Stimulated activated CD4-positive, alpha-beta T cell treated with anti-CD3 and anti-CD28 coated beads, Interleukin-4, amount 100 ng/mL, for 4 hours (primary cell): ENCODE measurements around the gene SERPINI1.

ENCODE experiments used
- DNase-seq, 2 experiments: peaks; one replicate each; pipeline ENCODE4 v3.0.0-alpha.2; 2020

SERPINI1 gene

GRCh38 chr3:167854846-167855245 lies 119.3 kb downstream of the SERPINI1 start:
- no peak for DNase-seq

GRCh38 chr3:167855306-167855705 lies 119.8 kb downstream of the SERPINI1 start:
- DNase-seq, result no peak

- DNase-seq, result no peak
Measured at GRCh38 chr3:167858865-167859264, 123.3 kb downstream of the SERPINI1 start.

- no peak for DNase-seq
Measured at GRCh38 chr3:167859610-167860009, 124.1 kb downstream of the SERPINI1 start.

- no peak for DNase-seq
Measured at GRCh38 chr3:167861649-167862048, 126.1 kb downstream of the SERPINI1 start.

- no peak for DNase-seq
Measured at GRCh38 chr3:167862104-167862730, 126.7 kb downstream of the SERPINI1 start.

GRCh38 chr3:167863811-167864551 lies 128.5 kb downstream of the SERPINI1 start:
- DNase-seq, result no peak

GRCh38 chr3:167864552-167864874 lies 129.0 kb downstream of the SERPINI1 start:
- DNase-seq, result no peak

GRCh38 chr3:167866331-167866730 lies 130.8 kb downstream of the SERPINI1 start:
- DNase-seq, result no peak

- no peak for DNase-seq
Measured at GRCh38 chr3:167867981-167868380, 132.5 kb downstream of the SERPINI1 start.

- DNase-seq, result no peak
Measured at GRCh38 chr3:167870181-167870580, 134.7 kb downstream of the SERPINI1 start.

- no peak for DNase-seq
Measured at GRCh38 chr3:167870759-167871158, 135.2 kb downstream of the SERPINI1 start.

- DNase-seq, result no peak
Measured at GRCh38 chr3:167872032-167872431, 136.5 kb downstream of the SERPINI1 start.

- no peak for DNase-seq
Measured at GRCh38 chr3:167872941-167873340, 137.4 kb downstream of the SERPINI1 start.

- no peak for DNase-seq
Measured at GRCh38 chr3:167874671-167875372, 139.3 kb downstream of the SERPINI1 start.
